OCI-LY3 (cell line): Measurements from ENCODE around the gene SH2D3A.
"Not testable (repeated sequence)": the region's sequence is repeated elsewhere in the genome, so short reads cannot be mapped to it uniquely, and the experiment has no call there.

ENCODE experiments used
- H2AFZ ChIP-seq: fragments of 200-600, 300-600 bp; shearing (Covaris generic); 2 replicates; pipeline ENCODE4 v1.6.0; 2014; ENCODE audit warnings: antibody characterized with exemption, low read depth, low read length
- H3K27ac ChIP-seq: fragments of 200-600, 300-600 bp; sonication (generic); 2 replicates; pipeline ENCODE4 v1.5.1; 2014; ENCODE audit warnings: mild to moderate bottlenecking, low read length, moderate library complexity, mixed read lengths
- H3K27me3 ChIP-seq: fragments of 200-600, 300-600 bp; sonication (generic); 2 replicates; pipeline ENCODE4 v1.6.1; 2014; ENCODE audit warnings: low read depth, low read length, mixed read lengths
- H3K36me3 ChIP-seq: fragments of 200-600, 300-600 bp; sonication (generic); replicated peaks from 2 replicates; pipeline ENCODE3; 2014; ENCODE audit warnings: low read depth, low read length, mixed read lengths
- H3K4me1 ChIP-seq: fragments of 300-600, 200-600 bp; sonication (generic); 2 replicates; pipeline ENCODE4 v1.6.1; 2014; ENCODE audit warnings: low read length, mixed read lengths
- H3K4me2 ChIP-seq: fragments of 200-600, 300-600 bp; sonication (generic); 2 replicates; pipeline ENCODE4 v1.6.1; 2014; ENCODE audit warnings: low read length, mixed read lengths
- H3K4me3 ChIP-seq: fragments of 300-600, 200-600 bp; sonication (generic); 2 replicates; pipeline ENCODE4 v1.5.1; 2014; ENCODE audit warnings: antibody characterized with exemption, mild to moderate bottlenecking, low read length, moderate library complexity
- H3K79me2 ChIP-seq: fragments of 300-600, 200-600 bp; shearing (Covaris generic); 2 replicates; pipeline ENCODE4 v1.6.1; 2014; ENCODE audit warnings: mild to moderate bottlenecking, low read length, mixed read lengths
- H3K9ac ChIP-seq: fragments of 300-600, 200-600 bp; shearing (Covaris generic); 2 replicates; pipeline ENCODE4 v1.6.0; 2014; ENCODE audit warnings: mild to moderate bottlenecking, low read length, moderate library complexity
- H3K9me3 ChIP-seq: fragments of 200-600, 300-600 bp; shearing (Covaris generic); 2 replicates; pipeline ENCODE4 v1.6.1; 2014; ENCODE audit warnings: low read length, mixed read lengths; ENCODE audit not compliant: insufficient read depth
- H4K20me1 ChIP-seq: fragments of 200-600, 300-600 bp; sonication (generic); 2 replicates; pipeline ENCODE4 v1.6.1; 2016; ENCODE audit warnings: low read length, mixed read lengths; ENCODE audit not compliant: insufficient read depth
- EZH2phosphoT487 ChIP-seq: fragments of 200-600 bp; shearing (Covaris generic); IDR thresholded peaks from 2 replicates; pipeline ENCODE4 v1.6.1; 2018; ENCODE audit warnings: antibody characterized with exemption, mixed run types, low read depth
- TF ChIP-seq, protein P1 (sequence below): fragments of 200-600, 300-600 bp; sonication (generic); IDR thresholded peaks from 2 replicates; pipeline ENCODE4 v1.5.1; 2014; ENCODE audit warnings: antibody characterized with exemption, low read length, low read depth

Gene SH2D3A

DNA sequence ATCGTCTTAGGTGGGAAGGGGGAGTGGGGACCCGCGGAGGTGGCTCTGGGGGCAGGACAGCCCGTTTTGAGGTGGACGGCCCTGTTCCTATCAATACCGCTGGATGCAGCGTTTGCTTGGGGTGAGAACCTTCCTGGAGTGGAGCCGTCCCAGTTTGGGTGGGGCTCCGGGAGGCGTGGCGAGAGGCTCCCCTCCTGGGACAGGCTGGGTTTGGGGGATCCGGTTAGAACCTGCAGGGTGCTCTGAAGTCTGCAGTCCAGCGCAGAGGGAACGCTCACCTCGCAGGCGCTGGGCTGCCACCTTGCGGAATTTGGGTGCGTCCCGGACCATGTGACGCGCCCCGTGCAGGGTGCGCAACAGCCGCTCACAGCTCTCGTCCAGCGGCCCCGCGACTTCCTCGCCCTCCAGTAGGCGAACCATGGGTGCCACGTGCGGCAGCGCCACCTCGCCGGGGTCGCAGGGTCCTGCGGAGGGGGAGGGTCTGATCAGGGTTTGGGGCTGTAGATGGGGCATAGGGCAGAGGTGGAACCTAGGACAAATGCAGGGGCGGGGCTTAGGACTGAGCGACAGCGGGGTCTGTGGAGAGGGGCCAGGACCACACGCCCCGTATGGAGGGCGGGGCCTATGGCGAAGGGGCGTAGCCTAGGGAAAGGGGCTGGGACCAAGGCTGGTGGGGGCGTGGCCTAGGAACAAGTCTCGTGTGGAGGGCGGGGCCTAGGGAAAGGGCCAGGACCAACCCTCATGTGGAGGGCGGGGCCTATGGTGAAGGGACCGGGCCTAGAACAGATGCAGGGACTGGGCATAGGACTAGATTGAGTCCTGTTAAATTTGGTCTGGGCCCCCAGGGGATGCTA is 13.8 kb downstream of the SH2D3A start:
- Histone ChIP-seq H3K27ac (peak overlapping the region; percentile 64), H3K9ac (peak overlapping the region; percentile 47), H2AFZ (peak overlapping the region; percentile 64; the same call in 1 of the 2 replicates), H3K4me3 (peak overlapping the region; percentile 74), H3K79me2 (no peaks in the 10 kb centered on the region), H3K9me3 (no peaks in the 10 kb centered on the region), H4K20me1 (peaks cover 17% of the 10 kb centered on the region), H3K27me3 (no peaks in the 10 kb centered on the region), H3K36me3 (peaks cover 40% of the 10 kb centered on the region), H3K4me1 (peaks cover 12% of the 10 kb centered on the region), H3K4me2 (peak overlapping the region; percentile 90)
- no peak for TF ChIP-seq EZH2phosphoT487
- TF ChIP-seq, protein P1, sequence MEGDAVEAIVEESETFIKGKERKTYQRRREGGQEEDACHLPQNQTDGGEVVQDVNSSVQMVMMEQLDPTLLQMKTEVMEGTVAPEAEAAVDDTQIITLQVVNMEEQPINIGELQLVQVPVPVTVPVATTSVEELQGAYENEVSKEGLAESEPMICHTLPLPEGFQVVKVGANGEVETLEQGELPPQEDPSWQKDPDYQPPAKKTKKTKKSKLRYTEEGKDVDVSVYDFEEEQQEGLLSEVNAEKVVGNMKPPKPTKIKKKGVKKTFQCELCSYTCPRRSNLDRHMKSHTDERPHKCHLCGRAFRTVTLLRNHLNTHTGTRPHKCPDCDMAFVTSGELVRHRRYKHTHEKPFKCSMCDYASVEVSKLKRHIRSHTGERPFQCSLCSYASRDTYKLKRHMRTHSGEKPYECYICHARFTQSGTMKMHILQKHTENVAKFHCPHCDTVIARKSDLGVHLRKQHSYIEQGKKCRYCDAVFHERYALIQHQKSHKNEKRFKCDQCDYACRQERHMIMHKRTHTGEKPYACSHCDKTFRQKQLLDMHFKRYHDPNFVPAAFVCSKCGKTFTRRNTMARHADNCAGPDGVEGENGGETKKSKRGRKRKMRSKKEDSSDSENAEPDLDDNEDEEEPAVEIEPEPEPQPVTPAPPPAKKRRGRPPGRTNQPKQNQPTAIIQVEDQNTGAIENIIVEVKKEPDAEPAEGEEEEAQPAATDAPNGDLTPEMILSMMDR, result peak; percentile 83

DNA sequence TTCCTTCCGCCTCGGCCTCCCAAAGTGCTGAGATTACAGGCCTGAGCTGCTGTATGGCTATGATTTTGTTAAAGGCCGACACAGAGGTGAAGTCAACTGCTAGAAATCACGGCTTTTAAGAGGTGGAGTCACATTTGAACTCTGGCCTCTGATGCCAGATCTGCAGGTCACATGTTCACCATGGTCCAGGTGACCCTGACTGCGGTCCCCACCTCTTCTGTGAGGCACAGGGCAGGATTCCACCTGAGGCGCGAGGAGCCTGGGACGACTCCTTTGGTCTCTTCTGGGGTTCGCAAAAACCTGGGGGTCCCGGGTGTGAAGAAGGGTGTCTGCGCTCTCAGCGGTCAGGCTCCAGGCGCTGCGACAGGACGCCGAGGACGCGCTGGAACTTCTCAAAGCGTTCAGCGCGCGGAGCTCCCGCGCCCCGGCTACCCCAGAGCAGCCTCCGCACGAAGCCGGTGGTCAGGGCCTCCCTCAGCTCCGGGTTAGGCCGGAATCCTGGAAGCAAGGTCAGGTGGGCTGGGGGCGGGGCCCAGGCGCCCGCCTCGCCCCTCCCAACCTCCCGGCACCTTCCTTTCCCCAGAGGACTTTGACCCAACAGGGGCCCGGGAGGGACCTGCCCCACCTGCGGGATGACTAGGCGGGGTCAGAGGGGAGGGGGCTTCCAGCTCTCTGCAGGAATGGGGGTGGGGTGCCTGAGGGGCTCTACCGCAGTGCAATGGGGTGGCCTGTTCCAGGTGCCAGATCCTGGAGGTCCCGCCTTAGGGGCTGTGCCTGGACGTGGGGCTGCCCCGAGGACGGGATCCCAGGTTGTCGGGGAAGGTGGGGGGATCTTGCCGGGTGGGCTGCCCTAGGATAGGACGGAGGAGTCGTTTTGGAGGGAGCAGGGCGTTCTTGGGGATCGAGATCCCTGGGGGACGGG is 14.7 kb downstream of the SH2D3A start:
- TF ChIP-seq EZH2phosphoT487, result no peak
- TF ChIP-seq, protein P1, result no peak
- Histone ChIP-seq H3K4me2 (peak overlapping the region; percentile 90), H3K27ac (peak overlapping the region; percentile 64), H3K36me3 (peaks cover 45% of the 10 kb centered on the region), H3K79me2 (no peaks in the 10 kb centered on the region), H3K4me1 (peaks cover 12% of the 10 kb centered on the region), H3K27me3 (no peaks in the 10 kb centered on the region), H3K9me3 (no peaks in the 10 kb centered on the region), H3K9ac (peak overlapping the region; percentile 47), H2AFZ (no peak overlapping the region), H3K4me3 (peak overlapping the region; percentile 74), H4K20me1 (peaks cover 17% of the 10 kb centered on the region)

DNA sequence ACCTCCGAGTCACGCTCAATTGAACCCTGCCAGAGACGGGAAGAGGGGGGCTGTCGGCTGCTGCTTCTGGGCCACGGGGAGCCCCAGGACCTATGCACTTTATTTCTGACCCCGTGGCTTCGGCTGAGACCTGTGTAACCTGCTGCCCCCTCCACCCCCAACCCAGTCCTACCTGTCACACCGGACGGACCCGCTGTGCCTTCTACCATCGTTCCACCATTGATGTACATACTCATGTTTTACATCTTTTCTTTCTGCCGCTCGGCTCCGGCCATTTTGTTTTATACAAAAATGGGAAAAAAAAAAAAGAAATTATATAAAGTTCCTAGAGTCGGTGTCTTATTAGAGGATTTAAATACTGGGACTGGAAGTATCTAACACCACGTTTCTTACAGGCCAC is 16.0 kb downstream of the SH2D3A start:
- Histone ChIP-seq H3K9me3 (no peaks in the 10 kb centered on the region), H3K79me2 (no peaks in the 10 kb centered on the region), H3K27ac (no peak overlapping the region), H3K4me3 (no peak overlapping the region), H4K20me1 (peaks cover 17% of the 10 kb centered on the region), H2AFZ (no peak overlapping the region), H3K9ac (no peak overlapping the region), H3K4me1 (peaks cover 12% of the 10 kb centered on the region), H3K4me2 (no peak overlapping the region), H3K36me3 (peaks cover 55% of the 10 kb centered on the region), H3K27me3 (no peaks in the 10 kb centered on the region)
- no peak for TF ChIP-seq EZH2phosphoT487
- TF ChIP-seq, protein P1, result no peak

GRCh38 chr19:6750062-6750461 is 17.2 kb downstream of the SH2D3A start:
- H4K20me1 ChIP-seq, result peaks cover 23% of the 10 kb centered on the region
- H3K4me1 ChIP-seq, result peaks cover 12% of the 10 kb centered on the region
- TF ChIP-seq, protein P1, result no peak
- no peak for TF ChIP-seq EZH2phosphoT487
- H3K9ac ChIP-seq, result no peak overlapping the region
- no peaks in the 10 kb centered on the region for H3K79me2 ChIP-seq
- no peaks in the 10 kb centered on the region for H3K9me3 ChIP-seq
- no peak overlapping the region for H3K4me3 ChIP-seq
- H3K36me3 ChIP-seq, result peaks cover 65% of the 10 kb centered on the region
- no peaks in the 10 kb centered on the region for H3K27me3 ChIP-seq
- H2AFZ ChIP-seq, result no peak overlapping the region
- no peak overlapping the region for H3K4me2 ChIP-seq
- H3K27ac ChIP-seq, result no peak overlapping the region

DNA sequence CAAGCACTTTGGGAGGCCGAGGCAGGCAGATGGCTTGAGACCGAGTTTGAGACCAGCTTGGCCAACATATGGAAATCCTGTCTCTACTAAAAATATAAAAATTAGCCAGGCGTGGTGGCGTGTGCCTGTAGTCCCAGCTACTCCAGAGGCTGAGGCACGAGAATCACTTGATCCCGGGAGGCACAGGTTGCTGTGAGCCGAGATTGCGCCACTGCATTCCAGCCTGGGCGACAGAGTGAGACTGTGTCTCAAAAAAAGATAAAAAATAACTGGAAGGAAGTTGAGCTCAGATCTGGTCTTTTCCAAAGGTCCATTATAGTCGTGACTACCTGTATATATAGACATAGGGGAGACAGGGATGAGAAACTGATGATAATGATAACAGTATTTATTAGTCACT is 18.7 kb downstream of the SH2D3A start:
- peaks cover 11% of the 10 kb centered on the region for H3K4me1 ChIP-seq
- H3K4me2 ChIP-seq, H3K9ac ChIP-seq, H3K9me3 ChIP-seq, H3K27me3 ChIP-seq, H2AFZ ChIP-seq, H3K27ac ChIP-seq, H3K4me3 ChIP-seq: not testable (repeated sequence)
- H3K36me3 ChIP-seq, result peaks cover 71% of the 10 kb centered on the region
- H4K20me1 ChIP-seq, result peaks cover 31% of the 10 kb centered on the region
- H3K79me2 ChIP-seq, result peaks cover 12% of the 10 kb centered on the region; the same call in 1 of the 2 replicates
